ENCODE data around the gene HEXD.
"Not testable (repeated sequence)": the region's sequence is repeated elsewhere in the genome, so short reads cannot be mapped to it uniquely, and the experiment has no call there.

The HEXD gene

DNA sequence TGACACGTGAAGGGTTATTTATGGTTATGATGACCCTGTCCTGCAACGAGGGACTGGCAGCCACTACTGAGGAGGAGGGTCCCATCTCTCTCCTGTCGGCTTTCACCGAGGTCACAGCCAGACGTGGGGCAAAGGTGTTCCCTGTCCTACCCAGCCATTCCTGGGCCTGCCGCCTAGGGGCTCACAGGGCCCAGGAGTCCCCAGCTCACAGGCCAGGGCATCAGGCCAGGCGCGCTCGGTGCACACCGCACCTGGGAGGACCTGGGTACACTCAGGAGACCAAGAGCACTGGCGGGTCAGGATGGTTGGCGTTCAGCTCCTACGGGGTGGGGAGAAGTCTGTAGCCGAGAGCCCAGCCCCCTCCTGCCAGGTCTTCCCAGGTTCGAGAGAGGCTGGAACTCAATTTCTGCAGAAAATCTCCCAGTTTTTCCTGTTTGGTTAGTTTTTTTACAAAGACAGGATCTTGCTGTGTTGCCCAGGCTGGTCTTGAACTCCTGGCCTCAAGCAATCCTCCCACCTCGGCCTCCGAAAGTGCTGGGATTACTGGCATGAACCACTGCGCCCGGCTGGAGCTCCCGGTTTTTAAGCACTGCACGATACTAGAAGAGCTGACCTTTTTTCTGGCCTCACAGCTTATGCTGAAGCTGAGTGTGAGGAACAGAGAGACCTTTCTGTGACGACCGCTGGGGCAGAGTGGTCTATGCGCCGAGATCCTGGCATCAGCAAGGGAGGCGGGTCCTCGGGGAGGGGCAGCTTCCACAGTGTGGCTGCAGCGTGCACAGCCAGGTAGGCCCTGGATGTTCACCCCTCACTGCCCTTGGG, 24.7 kb downstream of the HEXD start:
- no peak for DNase-seq

DNA sequence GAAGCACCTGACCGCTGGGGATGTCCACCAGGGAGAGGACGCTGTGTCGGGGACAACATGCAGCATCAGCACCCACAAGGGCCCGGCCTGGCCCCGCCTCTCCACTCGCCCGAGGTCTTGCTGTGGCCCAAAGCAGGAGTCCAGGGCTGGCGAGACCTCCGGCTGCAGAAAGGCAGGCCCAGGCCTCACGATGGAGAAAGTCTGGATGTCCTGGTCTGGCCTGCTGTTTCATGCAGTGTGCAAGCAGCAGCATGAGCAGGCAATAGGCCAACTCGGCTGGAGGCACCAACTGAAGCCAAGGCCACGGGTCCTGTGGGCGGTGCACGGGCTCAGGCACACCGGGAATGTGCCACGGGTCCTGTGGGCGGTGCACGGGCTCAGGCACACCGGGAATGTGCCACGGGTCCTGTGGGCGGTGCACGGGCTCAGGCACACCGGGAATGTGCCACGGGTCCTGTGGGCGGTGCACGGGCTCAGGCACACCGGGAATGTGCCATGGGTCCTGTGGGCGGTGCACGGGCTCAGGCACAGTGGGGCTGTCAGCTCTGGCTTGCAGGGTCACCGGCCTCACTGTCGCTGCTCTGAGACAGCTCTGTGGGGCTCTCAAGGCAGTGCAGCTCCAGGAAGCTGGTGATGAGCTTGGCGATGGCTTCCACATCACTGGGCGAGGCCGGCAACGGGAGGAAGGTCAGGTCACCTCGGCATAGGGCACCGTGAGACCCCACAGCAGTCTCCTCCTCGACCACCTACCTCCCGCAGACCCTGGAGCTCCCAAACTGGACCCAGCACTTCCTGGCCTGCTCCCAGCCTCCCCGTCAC, 25.5 kb downstream of the HEXD start:
- no peak for DNase-seq

GRCh38 chr17:82444284-82444893, 26.2 kb downstream of the HEXD start:
- DNase-seq = no peak

GRCh38 chr17:82444941-82445521, 26.9 kb downstream of the HEXD start:
- no peak for DNase-seq

- DNase-seq = no peak
Observed at GRCh38 chr17:82445542-82445941, 27.4 kb downstream of the HEXD start.

DNA sequence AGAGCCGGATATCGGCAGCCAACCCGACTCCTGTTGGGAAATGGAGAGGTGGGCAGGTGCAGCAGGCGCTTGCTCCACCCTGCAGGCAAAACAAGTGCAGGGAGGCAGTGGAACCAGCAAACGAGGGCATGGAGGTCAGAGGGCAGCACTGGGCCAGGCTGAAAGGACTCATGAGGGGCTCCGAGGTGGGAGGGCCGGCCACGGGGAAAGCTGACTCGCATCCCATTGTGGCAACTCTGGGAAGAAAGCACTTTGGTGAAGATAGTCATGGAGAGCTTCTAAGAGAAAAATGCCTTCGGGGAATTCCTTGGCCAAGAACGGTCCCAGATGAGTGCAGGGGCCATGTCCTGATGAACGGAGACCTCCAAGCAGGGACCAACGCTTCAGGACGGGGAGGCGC, 28.0 kb downstream of the HEXD start:
- no peak for DNase-seq

DNA sequence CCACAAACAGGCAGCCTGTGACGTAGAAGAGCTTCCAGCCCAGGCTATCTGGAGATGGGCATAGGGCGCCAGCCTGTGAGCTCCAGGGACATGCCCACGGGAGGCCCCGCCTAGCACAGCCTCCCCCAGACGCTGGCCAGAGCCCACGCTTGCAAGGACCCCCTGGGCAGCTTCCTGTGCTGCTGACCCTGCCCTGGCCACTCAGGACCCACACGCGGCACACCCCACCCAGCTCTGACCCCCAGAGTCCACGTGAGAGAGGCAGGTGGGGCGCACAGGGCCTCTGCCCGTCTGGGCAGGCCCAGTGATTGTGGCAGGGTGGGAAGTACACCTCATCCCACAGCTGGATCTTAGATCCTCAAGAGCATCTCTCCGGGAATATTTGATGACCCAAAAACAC, 28.5 kb downstream of the HEXD start:
- DNase-seq = no peak

DNA sequence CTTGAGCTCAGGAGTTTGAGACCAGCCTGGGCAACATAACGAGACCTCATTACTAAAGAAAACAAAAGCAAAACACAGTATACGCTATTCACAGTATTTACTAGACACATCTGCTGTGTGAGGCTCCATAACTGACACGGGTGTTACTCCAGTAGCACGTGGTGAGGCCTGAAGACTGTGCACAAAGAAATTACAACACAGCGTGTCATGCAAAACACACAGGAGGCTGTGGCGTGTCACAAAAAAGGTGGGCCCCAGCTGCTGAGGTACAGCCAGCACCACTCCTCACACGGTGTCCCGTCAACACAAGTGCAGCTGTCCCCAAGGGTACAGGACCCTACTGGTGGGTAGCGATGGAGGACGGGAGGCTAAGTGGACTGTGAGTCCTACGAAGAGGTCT, 29.7 kb downstream of the HEXD start:
- DNase-seq = no peak

DNA sequence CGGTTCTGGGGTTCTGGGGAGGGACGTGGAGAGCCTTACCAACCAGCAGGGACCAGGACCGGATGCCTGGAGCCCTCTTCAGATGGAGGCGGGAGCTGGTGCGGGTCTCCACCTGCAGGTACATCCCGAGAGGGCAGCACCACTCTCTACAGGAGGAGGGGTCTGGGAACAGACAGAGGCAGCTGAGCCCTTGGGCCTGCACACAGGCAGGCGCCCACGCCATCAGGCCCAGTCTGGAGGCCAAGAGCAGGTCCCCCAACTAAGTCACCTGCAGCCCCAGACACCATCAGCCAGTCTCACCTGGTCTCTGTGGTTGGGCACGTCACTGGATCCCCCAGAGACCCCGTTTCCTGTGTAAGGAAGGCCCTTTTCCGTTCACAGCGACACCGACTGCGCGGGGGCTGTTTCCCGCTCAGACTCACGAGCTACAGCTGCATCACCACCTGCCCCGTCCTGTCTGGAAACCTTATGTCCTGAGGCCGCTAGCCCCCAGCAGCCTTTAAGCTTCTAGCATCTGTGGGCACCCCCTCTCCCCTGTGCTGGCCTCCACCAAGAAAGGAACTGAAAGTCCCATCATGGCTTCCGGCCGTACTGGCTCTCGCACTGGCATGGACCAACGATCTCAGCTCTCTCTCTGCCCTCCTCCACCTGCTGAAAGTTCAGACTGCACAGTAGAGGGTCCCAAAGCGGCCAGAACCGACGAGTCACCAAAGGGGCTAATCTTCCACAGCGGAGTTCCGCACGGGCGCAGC, 31.2 kb downstream of the HEXD start:
- peak; percentile 90 for DNase-seq

DNA sequence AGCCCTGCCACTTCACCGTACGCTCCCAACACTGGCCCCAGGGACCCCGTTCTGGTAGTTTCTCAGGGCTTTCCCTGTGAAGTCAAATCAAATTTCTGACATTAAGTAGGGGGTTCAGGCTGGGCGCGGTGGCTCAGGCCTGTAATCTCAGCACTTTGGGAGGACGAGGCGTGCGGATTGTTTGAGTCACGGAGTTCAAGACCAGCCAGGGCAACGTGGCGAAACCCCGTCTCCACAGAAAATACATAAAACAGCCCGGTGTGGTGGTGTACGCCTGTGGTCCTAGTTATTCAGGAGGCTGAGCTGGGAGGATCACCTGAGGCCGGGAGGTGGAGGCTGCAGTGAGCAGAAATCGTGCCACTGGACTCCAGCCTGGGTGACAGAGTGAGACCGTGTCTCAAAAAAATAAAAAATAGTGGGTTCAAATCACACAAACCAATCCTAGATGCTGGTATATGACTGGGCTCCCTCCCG, 31.8 kb downstream of the HEXD start:
- DNase-seq = no peak

- peak; percentile 90 for DNase-seq
Observed at GRCh38 chr17:82450357-82451106, 32.4 kb downstream of the HEXD start, which contains the start of gene CYBC1. CYBC1 (minus strand) TSS chr17:82450752; CDS start chr17:82449254, 1,498 bp downstream.

DNA sequence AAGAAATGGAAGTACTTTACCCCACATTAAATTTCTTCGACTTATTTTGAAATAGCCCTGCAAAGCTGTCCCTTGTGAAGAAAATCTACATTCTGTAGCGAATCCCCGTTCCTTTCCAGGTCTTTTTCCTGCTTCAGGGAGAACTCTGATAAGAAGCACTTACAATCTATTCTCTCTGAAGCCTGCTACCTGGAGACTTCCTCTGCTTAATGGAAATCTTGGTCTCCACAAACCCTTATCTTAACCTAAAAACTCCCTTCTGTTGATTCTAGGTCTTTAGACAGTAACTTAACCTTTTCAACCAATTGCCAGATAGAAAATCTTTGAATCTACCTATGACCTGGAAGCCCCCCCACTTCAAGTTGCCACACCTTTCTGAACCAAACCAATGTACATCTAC, 34.0 kb downstream of the HEXD start:
- no peak for DNase-seq

DNA sequence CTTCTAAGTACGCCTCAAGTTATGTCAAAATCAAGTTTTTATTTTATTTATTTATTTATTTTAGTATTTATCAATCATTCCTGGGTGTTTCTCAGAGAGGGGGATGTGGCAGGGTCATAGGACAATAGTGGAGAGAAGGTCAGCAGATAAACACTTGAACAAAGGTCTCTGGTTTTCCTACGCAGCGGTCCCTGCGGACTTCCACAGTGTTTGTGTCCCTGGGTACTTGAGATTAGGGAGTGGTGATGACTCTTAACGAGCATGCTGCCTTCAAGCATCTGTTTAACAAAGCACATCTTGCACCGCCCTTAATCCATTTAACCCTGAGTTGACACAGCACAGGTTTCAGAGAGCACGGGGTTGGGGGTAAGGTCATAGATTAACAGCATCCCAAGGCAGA, 35.0 kb downstream of the HEXD start:
- DNase-seq = not testable (repeated sequence)

- DNase-seq = not testable (repeated sequence)
Observed at GRCh38 chr17:82453706-82454105, 35.6 kb downstream of the HEXD start.

- peak; percentile 20 for DNase-seq
Observed at GRCh38 chr17:82457073-82457928, 39.2 kb downstream of the HEXD start.

GRCh38 chr17:82457929-82458178, 39.7 kb downstream of the HEXD start:
- DNase-seq = no peak

GRCh38 chr17:82458179-82458884, 40.2 kb downstream of the HEXD start, which contains the start of gene NARF:
NARF (plus strand) TSS chr17:82458741; CDS start chr17:82458804, 63 bp downstream.
- peak; percentile 96 for DNase-seq

DNA sequence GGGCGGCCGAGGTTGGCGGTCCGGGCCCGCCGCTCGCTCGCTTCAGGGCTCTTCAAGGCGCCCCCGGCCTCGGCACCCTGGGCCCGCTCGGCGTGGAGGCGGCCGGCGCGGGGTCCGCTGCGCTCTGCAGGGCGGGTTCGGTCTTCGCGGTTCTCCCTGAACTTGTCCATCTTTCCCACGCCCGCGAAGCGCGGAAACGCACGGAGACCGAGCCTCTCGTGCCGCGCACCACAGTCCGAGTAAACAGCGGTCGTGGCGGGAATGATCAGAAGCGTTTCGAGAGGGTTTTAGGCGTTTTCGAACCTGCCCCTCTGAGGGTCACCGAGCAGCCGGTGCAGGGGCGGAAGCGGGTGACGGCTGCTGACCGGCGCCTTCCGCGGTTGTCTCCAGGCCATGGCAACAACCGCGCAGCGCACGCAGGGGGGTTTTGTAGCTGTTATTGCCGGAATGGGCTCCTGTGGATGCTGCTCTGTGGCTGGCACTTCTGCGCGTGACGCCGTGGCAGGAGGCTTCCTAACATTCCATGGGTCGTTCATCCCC, 40.8 kb downstream of the HEXD start:
- peak; percentile 38 for DNase-seq

DNA sequence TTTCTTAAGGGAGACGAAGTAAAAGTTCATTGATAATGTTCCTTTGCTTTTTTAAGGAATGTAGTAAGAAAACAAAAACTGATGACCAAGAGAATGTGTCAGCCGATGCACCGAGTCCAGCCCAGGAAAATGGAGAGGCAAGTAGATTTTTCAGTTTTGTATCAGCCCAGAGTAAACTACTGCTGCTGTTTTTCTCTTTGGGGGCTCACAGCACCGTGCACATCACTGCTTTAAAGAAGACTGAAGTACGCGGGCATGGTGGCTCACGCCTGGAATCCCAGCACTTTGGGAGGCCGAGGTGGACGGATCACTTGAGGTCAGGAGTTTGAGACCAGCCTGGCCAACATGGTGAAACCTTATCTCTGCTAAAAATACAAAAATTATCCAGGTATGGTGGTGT, 41.8 kb downstream of the HEXD start:
- not testable (repeated sequence) for DNase-seq

Data from CD4-positive, alpha-beta T cell treated with Interferon gamma for 1 hour (primary cell).